Measurements from ENCODE around the gene ABCG4.

The ABCG4 gene

GRCh38 chr11:119207415-119207960 lies 58.6 kb downstream of the ABCG4 start:
- DNase-seq = no peak

DNA sequence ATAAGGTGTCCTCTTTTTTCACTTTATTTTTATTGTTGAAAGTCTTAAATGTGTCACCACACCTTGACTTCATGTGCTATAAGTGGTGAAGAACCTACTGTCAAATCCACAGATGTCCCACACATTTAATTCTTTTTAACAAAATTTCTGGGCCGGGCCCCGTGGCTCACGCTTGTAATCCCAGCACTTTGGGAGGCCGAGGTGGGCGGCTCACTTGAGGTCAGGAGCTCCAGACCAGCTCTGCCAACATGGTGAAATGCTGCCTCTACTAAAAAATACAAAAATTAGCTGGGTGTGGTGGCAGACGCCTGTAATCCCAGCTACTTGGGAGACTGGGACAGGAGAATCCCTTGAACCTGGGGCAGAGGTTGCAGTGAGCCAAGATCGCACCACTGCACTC lies 60.3 kb downstream of the ABCG4 start:
- no peak for DNase-seq

- no peak for DNase-seq
These were observed 61.2 kb downstream of the ABCG4 start for GRCh38 chr11:119210050-119210449.
